Motor neuron (in vitro differentiated cells): Measurements from ENCODE around the gene FBXO36. TPM values are rescaled to one million over a fixed set of nuclear protein-coding genes. Genes with fewer than 3 reads are reported as not detected.
"Not testable (repeated sequence)": the region's sequence is repeated elsewhere in the genome, so short reads cannot be mapped to it uniquely, and the experiment has no call there.

Source experiments
- ATAC-seq, 8 experiments: fragments of 200-7000 bp; cut with Tn5 transposase; replicated peaks in 6 of 8; 2 replicates each; pipeline ENCODE4 v1.8.0; 2021; ENCODE audit warnings: mild to moderate bottlenecking in 8 of 8, moderate library complexity in 8 of 8
- H3K27ac ChIP-seq, 2 donors: fragments of 250-450 bp; sonication (Bioruptor Pico); 2 replicates each; pipeline ENCODE4 v1.9.0; 2021; ENCODE audit warnings: antibody characterized with exemption in 2 of 2, mild to moderate bottlenecking in 2 of 2, moderate library complexity in 1 of 2
- H3K4me1 ChIP-seq, 2 donors: fragments of 250-450 bp; sonication (Bioruptor Pico); replicated peaks in 1 of 2; 2 replicates each; pipeline ENCODE4 v1.6.1; 2021; ENCODE audit warnings: antibody characterized with exemption in 2 of 2, mild to moderate bottlenecking in 2 of 2, moderate library complexity in 1 of 2
- H3K4me3 ChIP-seq, 5 donors: fragments of 250-450 bp; sonication (Bioruptor Pico); 2 replicates each; pipeline ENCODE4 v1.9.0; 2021; ENCODE audit warnings: antibody characterized with exemption in 5 of 5, mild to moderate bottlenecking in 5 of 5, moderate library complexity in 4 of 5
- WGBS, 10 experiments: fragments of 450-650 bp; shearing (Covaris generic); methylation state at CpG; one replicate each; pipeline ENCODE4 v1.0.0; 2022; 5-methylcytosine and 5-hydroxymethylcytosine counted together
- in situ Hi-C, 9 experiments: fragments of 400-800 bp; cut with MboI; loops; one replicate each; pipeline ENCODE4 v1.15.0; 2021; ENCODE audit warnings: low sequenced_read_pairs in 9 of 9, low pct_unique_long_range_greater_than_20kb in 2 of 9; ENCODE audit not compliant: unreplicated experiment in 9 of 9
- total RNA-seq, 8 experiments: library from RNA; unstranded; fragments of 300-600 nt; gene quantifications; 2 replicates each; pipeline versions ENCODE4 v1.2.3 to v1.2.4, GENCODE V29; 2022

Gene FBXO36
- total RNA-seq, 8 experiments from 2014 or later = 2.3 to 13.8 (median 4.1) TPM

DNA sequence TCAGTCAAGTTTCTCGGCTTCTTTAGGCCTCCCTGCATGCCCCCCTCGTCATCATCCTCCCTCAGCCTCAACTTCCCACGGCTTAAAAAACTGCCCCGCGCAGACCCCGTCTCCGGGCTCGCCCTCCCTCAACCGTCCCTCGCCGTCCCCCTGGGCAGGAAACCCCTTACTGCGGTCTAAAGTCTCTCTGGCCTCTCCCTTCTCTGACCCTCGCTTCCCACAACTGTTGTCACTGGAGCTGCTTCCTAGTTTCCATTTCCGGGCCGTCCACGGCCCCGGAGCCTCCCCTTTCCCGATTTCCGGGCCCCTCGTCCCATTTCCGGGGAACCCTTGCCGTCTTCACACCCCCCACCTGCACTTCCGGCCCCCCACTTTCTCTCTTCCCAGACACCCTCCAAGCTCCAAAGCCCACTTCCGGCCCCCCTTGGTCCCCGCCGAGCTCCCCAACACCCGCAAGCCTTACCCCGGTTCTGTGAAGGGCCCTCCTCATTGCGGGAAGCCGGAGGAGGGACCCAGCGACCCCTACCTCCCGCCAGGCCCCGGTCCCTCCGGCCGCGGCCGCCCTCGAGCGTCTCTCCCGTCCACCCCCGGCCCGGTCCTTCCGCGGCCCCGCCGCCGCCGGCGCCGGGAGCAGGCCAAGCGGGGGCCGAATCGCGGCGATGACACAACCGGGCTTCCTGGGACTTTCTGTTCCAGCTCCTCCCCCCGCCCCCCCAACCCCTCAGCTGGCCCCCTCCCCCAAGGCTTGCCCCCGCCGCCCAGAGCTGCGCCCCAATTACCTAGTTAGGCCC lies 1.0 kb upstream of the FBXO36 start:
- Histone ChIP-seq H3K27ac (peak overlapping the region; percentile 95 to 96), H3K4me1 (peaks cover 6 to 7% of the 10 kb centered on the region in 2 donors), H3K4me3 (peak overlapping the region; percentile 67 to 99 (median 88))
- WGBS, 10 experiments = 0 to 2% methylated on average over 1 to 7 of the region's 60 CpGs; no CpG with 5 or more reads in 8 of the 10 experiments
- in situ Hi-C loops = no loop called here
- peak; percentile 34 to 59 (median 48) for ATAC-seq

DNA sequence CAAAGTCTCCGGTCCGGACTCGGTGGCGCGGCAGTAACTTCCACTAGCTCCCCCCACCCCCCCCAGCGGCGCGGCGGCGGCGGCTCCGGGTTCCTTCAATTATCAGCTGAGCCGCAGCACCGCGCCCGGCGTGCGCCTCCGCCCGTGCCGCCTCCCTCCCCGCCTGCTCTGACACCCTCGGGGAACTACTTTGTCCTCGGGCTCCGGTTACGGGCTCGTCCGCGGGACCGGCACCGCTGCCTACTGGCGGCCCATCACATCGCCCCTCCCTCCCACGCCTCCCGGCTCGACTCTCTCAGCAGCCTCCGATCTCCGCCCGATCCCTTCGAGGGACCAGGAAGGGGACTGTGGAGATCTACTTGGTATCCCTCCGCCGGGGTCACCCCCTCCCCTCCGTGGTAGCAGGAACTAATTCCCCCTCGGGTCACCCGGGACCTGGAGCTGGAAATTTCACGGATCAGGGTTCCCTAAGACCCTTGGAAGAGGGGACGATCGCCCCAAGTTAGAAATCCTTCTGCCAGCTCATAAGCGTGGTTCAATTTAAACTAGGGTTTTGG lies 333 bp upstream of the FBXO36 start, which contains the start of gene TRIP12:
TRIP12 (minus strand) TSS at position 118 of the 557 bp plus-strand sequence. CDS start 41,930 bp downstream, outside the sequence.
- Histone ChIP-seq H3K27ac (peak within 1 kb of the TSS; percentile 95 to 96), H3K4me3 (peak within 1 kb of the TSS; percentile 67 to 99 (median 88)), H3K4me1 (peaks cover 6 to 7% of the 10 kb centered on the region in 2 donors)
- 0 to 3% (median 0%) methylated on average over 3 to 5 of the region's 49 CpGs; no CpG with 5 or more reads in 7 of the 10 experiments for WGBS, 10 experiments
- peak; percentile 60 to 92 (median 86) for ATAC-seq
- in situ Hi-C loops = no loop called here

DNA sequence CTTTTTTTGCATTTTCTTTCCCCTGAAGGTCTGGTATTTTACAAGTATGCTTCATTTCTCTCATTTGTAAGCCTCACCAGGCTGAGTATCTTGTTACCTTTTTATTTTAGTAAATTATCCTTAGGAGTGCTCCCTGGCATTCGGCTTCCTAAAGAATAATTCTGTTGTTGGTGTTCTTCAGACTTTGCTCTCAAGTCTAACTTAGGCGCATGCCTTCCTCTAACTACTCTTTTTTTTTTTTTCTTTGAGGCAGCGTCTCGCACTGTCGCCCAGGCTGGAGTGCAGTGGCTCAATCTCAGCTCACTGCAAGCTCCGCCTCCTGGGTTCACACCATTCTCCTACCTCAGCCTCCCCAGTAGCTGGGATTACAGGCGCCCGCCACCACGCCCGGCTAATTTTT lies 2.2 kb downstream of the FBXO36 start:
- H3K27ac ChIP-seq, ATAC-seq, in situ Hi-C loops, H3K4me3 ChIP-seq, H3K4me1 ChIP-seq: not testable (repeated sequence)
- 86 to 100% (median 98%) methylated on average over 2 to 10 of the region's 10 CpGs for WGBS, 10 experiments

DNA sequence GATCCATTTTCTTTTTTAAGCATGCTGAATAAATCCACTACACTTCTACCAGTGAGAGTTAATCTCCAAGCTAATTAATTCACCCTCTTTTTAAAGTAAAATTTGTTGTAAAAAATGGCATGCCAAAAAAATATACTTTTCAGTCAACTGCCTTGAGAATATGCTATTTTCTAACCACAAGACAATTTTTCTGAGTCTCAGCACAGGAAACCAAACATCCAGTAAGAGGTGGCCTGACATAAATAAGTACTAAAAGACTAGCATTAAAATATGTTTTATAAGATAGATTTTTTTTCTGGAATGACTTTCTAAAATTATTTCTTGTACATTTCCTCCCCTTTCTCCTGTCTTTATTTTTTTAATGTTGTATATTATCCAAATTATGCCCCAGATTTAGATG lies 2.9 kb downstream of the FBXO36 start:
- Histone ChIP-seq H3K4me1 (peaks cover 0 to 2% of the 10 kb centered on the region in 2 donors), H3K27ac (no peak overlapping the region), H3K4me3 (no peak overlapping the region)
- in situ Hi-C loops = no loop called here
- no peak for ATAC-seq

DNA sequence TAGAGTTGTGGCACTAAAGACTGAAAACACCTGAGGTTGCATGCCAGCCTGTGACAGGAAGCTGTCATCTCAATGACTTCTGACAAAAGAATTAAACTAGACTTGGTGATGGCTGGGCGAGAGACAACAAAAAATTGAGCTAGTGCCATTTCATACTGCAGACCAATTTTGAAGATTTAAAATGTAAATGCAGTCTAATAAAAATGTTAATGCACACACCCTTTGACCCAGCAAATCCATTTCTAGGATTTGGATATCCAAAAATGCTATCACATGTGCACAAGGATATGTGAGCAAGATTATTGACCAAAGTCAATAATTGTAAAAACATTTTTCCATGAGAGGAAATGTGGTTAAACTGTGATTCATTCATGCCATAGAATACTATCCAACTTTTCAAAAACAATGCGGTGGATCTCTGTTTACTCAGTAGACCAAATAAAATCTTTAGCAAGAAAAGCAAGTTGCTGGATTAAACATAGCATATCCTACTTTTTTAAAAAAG lies 5.6 kb downstream of the FBXO36 start:
- ATAC-seq = peak in 1 of 8 experiments; percentile 59
- 0 to 100% (median 88%) methylated on average over 1 to 2 of the region's 2 CpGs for WGBS, 10 experiments
- in situ Hi-C loops = no loop called here
- no peak overlapping the region for H3K27ac ChIP-seq
- H3K4me3 ChIP-seq = no peak overlapping the region
- peaks cover 0 to 2% of the 10 kb centered on the region in 2 donors for H3K4me1 ChIP-seq

DNA sequence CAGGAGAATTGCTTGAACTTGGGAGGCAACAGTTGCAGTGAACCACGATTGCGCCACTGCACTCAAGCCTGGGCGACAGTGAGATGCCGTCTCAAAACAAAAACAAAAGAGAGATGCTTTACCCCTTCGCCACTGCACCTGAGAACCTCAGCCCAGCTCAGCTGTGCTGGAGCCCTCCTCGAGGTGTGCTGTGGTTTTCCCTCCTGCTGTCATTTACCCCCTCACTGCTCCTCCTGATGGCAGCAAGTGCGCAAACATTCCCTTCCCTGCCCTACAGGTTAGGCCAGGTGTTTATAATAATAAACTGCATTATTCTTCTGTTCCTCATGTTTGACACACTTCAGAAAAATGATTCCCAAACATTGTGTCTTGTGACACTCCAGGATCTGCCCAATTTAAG lies 8.4 kb downstream of the FBXO36 start:
- no peak overlapping the region for H3K4me3 ChIP-seq
- H3K4me1 ChIP-seq = no peaks in the 10 kb centered on the region
- 91 to 100% (median 100%) methylated on average over 1 to 4 of the region's 7 CpGs; no CpG with 5 or more reads in 5 of the 10 experiments for WGBS, 10 experiments
- ATAC-seq = no peak
- H3K27ac ChIP-seq = no peak overlapping the region
- in situ Hi-C loops = no loop called here

DNA sequence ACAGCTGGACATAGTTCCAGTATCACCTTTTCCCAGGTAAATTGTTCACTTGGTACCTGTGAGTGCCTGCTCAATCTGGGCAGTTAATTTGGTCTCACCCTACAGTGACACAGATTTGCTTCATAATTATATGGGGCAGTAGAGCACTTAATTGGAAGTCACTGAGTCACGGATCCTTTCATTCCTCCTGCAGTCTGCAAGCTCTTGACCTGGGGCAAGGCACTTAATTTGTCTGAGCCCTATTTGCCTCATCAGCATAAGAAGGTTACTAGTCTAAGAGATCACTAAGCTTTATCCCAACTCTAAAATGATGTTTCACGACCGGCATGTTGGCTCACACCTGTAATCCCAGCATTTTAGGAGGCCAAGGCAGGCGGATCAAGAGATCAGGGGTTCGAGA lies 8.9 kb downstream of the FBXO36 start:
- no peak for ATAC-seq
- in situ Hi-C loops = no loop called here
- Histone ChIP-seq H3K4me1 (no peaks in the 10 kb centered on the region), H3K4me3 (no peak overlapping the region), H3K27ac (no peak overlapping the region)
- 87 to 100% (median 100%) methylated on average over 1 to 5 of the region's 5 CpGs; no CpG with 5 or more reads in 3 of the 10 experiments for WGBS, 10 experiments

DNA sequence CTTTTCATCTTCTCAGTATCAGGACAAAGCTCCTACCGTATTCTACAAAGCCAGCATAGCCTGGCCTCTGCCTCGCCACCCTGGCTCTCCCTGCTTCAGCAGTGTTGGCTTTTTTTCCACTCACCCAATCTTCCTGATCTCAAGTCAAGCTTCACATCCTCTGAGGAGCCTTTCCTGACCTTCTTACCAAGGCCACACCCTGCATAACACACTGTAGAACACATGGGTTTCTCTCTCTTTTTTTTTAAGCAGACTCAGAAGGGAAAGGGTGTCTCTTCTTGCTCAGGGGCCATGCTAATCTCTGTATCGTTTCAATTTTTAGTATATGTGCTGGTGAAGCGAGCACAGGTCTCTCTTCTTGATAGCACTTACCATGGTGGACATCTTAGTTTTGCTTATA lies 15.2 kb downstream of the FBXO36 start:
- Histone ChIP-seq H3K27ac (no peak overlapping the region), H3K4me3 (no peak overlapping the region), H3K4me1 (no peaks in the 10 kb centered on the region)
- ATAC-seq = peak in 3 of 8 experiments; percentile 59 to 98 (median 85)
- in situ Hi-C loops = no loop called here
- WGBS, 10 experiments = 60 to 100% (median 90%) methylated on average over 1 to 4 of the region's 4 CpGs; no CpG with 5 or more reads in 2 of the 10 experiments

DNA sequence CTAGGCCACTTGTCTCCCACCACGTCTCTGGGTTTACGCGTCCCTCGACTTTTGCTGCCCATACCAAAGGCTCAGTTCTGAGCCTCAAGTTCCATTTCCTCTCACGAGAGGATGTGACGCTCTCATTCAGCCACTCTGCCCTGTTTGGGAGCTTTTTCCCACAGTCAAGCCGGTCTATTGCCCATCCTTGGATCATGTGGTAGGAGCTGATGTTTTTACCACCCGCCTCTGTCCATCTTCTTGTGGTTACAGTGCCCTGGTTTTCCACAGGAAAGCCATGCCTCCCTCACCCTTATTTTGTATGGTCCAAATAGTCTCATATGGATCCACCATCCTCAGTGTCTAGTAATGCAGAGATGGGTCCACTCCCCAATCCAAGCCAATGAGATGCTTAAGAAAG lies 20.4 kb downstream of the FBXO36 start:
- ATAC-seq = no peak
- Histone ChIP-seq H3K4me1 (no peaks in the 10 kb centered on the region), H3K27ac (no peak overlapping the region), H3K4me3 (no peak overlapping the region)
- WGBS, 10 experiments = 42 to 100% (median 92%) methylated on average over 2 to 8 of the region's 8 CpGs; no CpG with 5 or more reads in 4 of the 10 experiments
- in situ Hi-C loops = no loop called here

DNA sequence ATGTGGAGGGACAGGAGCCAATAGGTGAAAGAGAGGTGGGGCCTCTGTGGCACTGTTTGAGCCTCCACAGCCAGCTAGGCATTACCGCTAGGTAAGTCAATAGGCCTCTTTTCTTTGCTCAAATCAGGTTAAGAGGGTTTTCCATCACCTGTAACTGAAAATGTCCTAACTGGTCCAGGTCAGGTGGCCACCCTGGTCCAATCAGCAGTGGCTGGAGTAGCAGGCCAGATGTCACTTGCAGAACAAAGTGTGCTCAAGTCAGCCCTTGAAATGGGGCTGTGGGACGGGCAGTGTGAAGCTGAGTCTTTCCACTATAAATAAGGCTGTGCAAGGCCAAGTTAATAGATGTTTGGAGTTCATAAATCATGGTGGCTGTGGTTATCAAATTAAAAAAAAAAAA lies 20.9 kb downstream of the FBXO36 start:
- no peaks in the 10 kb centered on the region for H3K4me1 ChIP-seq
- no peak overlapping the region for H3K27ac ChIP-seq
- 80 to 100% (median 88%) methylated on average over 1 to 2 of the region's 2 CpGs; no CpG with 5 or more reads in 4 of the 10 experiments for WGBS, 10 experiments
- no peak for ATAC-seq
- H3K4me3 ChIP-seq = no peak overlapping the region
- in situ Hi-C loops = no loop called here

DNA sequence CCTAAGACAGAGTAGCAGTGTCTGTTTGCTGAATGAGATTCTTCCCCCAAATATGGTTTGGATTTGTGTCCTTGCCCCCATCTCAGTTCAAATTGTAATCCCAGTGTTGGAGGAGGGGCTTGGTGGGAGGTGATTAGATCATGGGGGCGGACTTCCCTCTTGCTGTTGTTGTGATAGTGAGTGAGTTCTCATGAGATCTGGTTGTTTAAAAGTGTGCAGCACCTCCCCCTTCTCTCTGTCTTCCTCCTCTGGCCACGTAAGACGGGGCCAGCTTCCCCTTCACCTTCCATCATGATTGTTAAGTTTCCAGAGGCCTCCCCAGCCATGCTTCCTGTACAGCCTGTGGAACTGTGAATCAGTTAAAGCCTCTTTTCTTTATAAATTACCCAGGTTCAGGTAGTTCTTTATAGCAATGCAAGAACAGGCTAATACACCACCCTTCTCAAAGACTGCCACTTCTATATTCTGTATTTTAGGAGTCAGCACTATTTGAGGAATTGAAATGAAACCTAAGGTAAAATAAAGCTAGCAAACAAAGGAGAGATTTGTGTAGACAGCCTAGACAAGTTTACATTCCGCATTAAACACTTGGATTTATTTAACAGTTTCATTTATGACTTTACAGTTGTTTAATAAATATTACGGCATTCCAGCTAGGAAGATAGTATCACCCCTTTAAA lies 21.6 kb downstream of the FBXO36 start:
- H3K4me1 ChIP-seq = no peaks in the 10 kb centered on the region
- ATAC-seq = peak in 1 of 8 experiments; percentile 36
- H3K4me3 ChIP-seq = no peak overlapping the region
- in situ Hi-C loops = no loop called here
- no peak overlapping the region for H3K27ac ChIP-seq
- WGBS, 10 experiments = 90 to 100% (median 95%) methylated on average over 1 to 5 of the region's 5 CpGs

DNA sequence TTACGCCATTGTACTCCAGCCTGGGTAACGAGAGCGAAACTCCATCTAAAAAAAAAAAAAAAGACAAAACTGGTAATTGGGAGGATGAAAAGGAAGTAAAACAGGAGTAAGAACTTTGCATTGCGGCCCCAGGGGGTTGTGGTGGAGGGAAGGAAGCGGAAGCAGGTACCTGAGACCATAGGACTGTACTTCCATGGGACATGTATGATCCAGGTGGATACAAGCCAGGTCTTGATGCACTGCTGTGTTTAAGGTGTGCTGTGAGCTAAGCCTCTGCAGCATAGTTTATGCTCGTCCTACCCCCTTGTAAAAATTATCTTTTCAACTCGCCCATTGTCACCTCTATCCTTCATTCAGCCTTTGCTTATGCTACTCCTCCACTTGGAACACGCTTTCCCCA lies 23.7 kb downstream of the FBXO36 start:
- H3K4me1 ChIP-seq = no peaks in the 10 kb centered on the region

DNA sequence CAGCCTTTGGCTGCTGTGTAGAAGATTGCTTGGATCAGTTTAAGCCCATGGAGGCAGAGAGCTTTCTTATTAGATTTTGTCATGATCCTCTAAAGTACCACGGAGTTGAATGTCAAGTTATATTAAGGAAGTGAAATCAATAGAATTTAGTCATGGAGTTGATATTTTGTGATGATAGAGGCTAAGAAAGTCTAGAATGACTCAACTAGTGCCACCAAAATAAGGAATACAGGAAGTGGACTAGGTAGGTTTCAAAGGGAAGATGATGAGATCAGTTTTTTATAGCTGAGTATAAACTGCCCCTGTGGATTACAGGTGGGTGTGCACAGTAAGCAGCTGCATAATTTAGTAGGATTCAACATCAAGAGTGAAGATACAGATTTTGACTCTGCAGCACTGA lies 25.2 kb downstream of the FBXO36 start:
- no peaks in the 10 kb centered on the region for H3K4me1 ChIP-seq
- no peak overlapping the region for H3K4me3 ChIP-seq
- 80 to 100% (median 86%) methylated on average over 1 of the region's 1 CpG; no CpG with 5 or more reads in 4 of the 10 experiments for WGBS, 10 experiments
- H3K27ac ChIP-seq = no peak overlapping the region
- no peak for ATAC-seq
- in situ Hi-C loops = no loop called here

More for the DNA sequence above, 23.7 kb downstream of the FBXO36 start:
- Histone ChIP-seq H3K27ac (no peak overlapping the region), H3K4me3 (no peak overlapping the region)
- in situ Hi-C loops = no loop called here
- no peak for ATAC-seq
- 84 to 100% (median 94%) methylated on average over 2 to 6 of the region's 8 CpGs; no CpG with 5 or more reads in 1 of the 10 experiments for WGBS, 10 experiments
